GM21526 (cell line): Measurements from ENCODE around the gene PLD1.
"Not testable (repeated sequence)": the region's sequence is repeated elsewhere in the genome, so short reads cannot be mapped to it uniquely, and the experiment has no call there.

ENCODE experiments used
- ATAC-seq: cut with Tn5 transposase; IDR thresholded peaks from one replicate; pipeline ENCODE4 v1.9.1; 2021; ENCODE audit warnings: moderate library complexity; ENCODE audit not compliant: unreplicated experiment, low FRiP score

Gene PLD1

DNA sequence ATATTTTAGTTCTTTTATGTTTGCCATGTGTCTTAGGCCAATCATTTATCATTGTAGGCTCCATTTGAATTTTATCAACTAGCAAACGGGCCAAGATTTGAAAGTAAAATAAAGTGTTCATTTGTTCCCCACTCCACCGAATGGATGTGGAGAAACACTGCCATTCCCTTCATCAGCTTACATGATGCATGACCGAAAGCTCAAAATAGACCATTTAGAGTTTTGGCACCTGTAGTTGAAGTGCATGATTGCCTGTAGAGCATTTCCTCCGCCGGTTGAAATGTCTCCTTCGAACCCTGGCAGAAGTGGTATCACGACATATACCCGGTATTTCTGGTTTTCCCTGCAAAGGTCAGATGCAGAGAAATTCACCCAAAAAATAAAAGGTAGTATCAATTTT lies 165.6 kb downstream of the PLD1 start:
- ATAC-seq, result no peak

DNA sequence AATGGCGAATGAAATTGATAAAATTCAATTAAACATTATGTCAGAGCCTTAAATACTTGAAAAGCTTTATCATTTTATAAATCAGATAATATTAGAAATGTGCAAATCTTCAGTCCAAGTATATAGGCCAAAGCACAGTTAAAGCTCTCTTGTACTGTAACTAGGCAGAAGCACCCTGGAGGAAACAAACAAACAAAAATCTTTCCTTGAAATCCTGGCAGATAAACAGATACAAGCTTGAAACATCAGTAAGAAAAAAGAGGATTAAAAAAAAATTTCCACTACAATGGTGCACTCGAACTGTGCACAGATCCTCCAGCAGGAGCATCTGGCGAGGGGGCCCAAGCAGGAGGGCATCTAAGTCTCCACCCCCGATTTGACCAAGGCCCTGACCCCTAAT lies 166.6 kb downstream of the PLD1 start:
- ATAC-seq, result no peak

DNA sequence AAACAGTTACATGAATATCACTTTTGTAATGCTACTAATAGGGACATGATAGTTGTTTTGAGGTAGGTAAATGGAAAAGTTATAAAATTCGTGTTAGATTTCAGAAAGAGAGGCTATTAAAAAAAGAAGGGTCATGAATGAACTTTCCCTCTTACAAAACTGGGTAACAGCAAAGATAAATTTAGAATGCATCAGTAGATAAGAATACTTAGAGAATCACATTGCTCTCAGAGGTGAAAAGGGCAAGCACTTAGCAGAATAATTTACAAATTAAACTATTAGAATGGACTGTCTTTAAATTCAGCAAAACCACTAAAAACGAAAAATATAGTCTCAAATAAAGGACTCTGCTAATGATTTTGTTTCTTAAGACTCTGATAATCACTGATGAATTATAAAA lies 167.2 kb downstream of the PLD1 start:
- ATAC-seq, result no peak

DNA sequence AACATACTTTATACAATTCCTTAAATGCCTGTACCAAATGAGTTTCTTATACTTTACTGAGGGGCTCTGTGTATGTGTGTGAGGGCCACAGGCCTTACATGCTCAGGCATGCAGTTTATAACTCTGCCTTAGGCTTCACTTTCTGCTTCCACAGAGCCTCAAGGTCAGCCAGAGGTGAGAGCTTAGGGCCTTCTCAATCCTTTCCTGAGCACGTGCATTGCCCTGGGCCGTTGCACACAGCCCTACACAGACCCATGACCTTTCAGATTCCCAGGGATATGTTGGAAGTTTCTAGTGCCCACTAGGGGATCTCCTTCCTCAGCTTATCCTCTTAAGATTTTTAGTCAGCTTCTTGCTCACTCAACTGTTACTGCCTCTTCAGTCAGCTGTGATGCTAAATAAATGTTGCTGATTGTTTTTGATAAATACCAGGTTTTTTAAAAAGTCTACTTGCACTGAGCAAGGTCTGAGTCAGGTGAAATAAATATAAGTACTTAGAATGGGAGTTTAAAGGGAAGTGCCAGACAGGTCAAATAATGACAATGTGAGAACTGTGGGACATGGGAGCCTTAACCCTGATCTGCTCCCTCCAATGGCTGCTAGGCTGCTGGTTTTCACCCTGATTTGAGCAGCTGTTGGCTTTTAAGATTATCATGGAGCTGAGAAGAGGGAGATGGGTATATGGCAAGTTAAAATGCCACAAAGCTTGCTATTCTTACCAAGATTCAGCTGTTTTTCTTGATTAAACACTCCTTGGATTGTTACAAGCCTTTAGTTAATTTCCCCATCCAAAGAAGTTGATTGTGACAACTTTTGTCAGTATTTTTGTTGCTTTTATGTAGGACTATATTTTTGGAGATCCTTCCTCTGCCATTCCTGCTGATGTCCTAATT lies 169.5 kb downstream of the PLD1 start:
- no peak for ATAC-seq

DNA sequence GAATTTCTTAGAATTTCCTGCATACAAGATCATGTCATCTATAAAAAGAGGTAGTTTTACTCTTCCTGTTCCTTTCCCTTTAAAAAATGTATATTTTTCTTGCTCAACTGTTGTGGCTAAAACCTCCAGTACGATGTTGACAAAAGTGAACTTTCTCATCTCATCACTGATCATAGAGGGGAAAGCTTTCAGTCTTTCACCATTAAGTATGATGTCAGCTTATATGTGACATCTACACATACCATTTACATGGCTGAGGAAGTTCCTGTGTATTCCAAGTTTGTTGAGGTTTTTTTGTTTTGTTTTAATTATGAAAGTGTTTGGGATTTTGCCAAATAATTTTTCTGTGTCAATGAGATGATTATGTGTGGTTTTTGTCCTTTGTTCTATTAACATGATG lies 173.6 kb downstream of the PLD1 start:
- no peak for ATAC-seq

DNA sequence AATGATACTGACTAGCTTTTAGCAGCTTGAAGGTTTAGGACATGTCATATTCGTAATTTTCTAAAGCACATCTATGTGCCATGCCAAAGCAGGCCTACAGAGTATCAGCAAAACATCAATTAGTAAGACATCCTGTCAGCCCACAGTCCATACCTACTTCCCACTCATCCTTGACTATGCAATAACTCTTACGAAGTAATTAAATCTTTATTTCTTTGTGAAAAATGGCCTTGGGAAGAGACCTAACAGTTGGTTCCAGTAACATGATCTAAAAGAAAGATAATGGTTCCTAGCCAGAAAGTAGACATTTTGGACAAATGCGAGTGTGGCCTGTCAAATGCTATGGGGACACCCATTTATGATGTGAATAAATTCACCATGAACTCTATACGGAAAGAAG lies 177.5 kb downstream of the PLD1 start:
- ATAC-seq, result no peak

DNA sequence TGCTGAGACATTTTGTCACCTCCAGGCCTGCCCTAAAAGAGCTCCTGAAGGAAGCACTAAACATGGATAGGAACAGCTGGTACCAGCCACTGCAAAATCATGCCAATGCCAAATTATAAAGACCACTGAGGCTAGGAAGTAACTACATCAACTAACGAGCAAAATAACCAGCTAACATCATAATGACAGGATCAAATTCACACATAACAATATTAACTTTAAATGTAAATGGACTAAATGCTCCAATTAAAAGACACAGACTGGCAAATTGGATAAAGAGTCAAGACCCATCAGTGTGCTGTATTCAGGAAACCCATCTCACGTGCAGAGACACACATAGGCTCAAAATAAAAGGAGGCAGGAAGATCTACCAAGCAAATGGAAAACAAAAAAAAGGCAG lies 183.5 kb downstream of the PLD1 start:
- ATAC-seq, result not testable (repeated sequence)

DNA sequence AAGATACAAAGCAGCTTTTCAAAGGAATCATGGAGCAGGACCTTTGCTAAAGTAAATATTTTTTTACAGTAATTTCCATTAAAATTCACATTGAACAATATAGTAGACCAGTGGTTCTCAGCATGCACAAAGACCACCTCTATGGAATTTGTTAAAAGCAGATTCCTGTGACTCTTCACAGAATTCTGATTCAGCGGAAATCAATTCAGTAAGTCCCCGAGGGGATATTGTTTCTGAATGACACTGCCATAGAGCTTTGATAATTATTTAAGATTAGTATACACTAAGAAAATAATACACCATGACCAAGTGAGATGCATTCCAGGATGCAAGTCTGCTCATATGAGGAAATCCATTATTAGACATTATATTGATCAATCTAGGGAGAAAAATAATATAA lies 188.2 kb downstream of the PLD1 start:
- no peak for ATAC-seq

DNA sequence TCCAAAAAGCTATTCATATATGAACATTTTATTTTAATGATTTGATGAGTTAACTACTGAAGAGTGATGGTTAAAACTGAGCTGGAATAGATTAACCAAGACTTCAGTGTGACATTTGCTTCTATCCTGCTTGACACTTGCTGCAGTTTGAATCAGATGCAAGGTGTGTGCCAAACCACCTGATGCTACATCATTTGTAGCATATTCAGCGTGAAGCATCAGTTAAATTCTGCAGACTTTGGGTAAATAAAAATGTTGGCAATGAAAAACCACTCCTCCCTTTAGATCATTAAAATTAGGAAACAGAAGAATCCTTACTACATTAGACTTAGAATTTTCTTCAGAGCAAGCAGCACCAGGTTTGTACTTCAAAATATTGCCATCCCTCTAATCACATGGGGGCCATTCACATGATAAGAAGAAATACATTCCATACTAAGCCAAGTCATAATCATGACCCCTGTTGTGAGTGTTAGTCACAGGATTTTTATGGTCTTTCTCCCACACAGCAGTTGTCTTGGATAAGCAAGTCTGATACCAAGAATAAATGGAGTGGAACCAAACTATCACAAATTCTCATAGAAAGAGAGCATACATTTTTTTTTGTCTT lies 189.4 kb downstream of the PLD1 start:
- ATAC-seq, result no peak

DNA sequence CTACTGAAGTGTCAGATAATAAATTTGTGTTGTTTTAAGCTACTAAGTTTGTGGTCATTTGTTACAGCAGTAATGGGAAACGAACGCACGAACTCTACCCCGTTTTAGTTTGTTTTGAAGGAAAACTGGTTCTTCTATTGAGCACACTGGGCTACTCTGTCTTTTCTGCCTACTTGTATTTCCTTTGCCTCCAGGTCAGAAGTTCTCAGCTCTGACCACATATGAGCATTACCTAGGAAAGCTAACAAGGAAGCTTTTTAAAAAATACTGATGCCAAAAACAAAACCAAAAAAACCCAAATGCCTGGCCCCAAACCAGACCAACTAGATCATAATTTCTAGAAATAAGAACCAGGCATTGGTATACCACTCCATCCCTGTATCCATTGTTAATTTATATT lies 193.5 kb downstream of the PLD1 start:
- ATAC-seq, result no peak

DNA sequence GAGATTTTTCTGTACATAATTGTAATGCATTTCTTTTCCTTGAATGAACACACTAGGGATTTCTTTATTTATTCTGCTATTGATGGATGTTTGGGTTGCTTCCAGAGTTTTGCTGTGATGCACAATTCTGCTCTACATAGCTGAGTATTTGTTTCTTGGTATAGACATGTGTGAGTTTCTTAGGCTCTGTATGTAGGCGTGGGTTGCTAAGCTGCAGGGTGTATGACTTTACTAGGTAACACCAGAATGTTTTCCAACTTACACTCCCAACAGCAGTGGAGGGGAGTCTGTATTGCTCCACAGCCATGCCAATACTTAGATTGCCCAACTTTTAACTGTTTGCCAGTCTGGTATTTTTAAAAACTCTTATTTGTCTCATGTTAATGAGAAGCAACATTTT lies 194.6 kb downstream of the PLD1 start:
- ATAC-seq, result no peak

DNA sequence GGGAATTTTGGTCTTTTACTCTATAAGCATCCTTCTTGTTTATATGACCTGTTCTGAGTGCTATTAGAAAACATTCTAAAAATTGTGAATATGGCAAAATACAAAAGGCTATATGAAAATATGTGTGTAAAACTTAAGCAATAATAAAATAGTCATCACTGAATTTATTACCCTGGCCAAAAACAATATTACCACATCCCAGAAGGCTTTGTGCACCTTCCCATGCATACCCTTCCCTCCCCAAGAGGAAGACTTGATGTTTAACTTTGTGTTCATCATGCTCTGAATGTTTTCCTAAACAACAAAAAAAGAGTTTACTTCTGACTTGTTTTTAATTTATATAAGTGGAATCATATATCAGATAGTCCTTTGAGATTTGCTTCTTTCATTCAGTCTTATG lies 195.0 kb downstream of the PLD1 start:
- no peak for ATAC-seq

DNA sequence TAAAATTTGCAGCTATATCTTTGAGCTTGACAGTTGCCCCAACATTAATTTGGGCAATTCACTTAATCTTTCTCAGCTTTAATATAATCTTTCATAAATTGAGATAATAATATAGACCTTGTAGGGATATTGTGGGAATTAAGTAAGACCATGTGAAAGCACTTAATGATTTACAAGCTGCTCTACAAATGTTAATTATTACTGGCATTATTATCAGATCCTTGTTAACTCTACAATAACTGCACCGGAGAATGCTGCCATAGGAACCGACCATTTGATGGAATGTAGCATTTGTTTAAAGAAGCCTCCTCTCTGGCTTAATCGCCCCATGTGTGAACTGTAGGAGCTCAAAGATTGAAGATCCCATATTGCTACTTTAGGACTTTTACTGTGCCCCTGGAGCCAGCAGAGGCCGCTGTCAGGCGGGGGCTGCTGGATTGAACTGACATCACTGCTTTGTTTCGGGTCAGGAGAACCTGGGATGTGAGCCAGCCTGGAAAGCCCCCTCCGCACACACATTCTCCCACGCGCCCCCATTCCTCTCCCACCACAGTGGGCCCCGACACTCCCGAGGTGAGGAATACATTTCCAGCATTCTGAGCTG lies 195.9 kb downstream of the PLD1 start:
- ATAC-seq, result no peak

DNA sequence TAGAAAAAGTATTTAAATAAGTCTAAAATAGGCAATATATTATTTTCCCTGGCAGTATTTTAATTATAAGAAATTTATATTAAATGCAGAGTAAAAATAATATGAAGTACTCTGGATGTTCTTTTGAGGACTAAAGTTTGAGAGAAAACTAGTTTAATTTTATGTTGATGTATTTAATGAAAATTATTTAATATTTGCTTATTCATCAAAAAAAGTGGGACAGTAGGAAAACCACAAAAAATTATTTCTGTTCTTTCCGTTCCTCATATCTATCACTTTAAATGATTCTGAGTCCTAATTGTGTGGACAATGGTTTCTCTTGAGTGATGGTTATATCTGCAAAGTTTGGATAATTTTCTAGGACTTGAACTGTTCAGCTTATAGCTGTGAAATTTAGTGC lies 202.8 kb downstream of the PLD1 start:
- ATAC-seq, result no peak

DNA sequence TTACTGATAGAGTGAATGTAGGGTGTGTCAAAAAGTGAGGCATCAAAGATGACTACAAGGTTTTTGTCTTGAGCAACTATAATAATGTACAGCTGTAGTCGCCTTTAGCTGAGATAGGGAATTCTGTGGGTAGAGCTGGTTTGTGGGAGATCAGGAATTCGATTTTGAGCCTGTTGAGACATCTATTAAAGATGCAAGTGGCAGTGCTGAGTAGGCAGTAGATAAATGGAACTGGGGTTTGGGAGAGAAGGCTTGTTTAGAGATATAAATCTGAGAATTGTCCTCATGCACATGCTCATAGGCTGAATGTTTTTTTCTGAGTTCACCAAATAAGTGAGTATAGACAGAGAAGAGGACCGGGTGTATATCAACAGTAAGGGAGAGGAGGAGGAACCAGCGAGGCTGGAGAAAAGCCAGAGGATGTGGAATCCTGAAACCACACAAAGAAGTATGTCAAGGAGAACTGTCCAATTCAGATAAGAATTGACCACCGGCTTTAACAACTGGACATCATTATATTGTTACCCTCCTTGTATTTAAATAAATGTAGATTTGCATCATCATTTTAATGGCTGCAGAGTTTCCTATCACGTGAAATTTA lies 204.0 kb downstream of the PLD1 start:
- ATAC-seq, result no peak

DNA sequence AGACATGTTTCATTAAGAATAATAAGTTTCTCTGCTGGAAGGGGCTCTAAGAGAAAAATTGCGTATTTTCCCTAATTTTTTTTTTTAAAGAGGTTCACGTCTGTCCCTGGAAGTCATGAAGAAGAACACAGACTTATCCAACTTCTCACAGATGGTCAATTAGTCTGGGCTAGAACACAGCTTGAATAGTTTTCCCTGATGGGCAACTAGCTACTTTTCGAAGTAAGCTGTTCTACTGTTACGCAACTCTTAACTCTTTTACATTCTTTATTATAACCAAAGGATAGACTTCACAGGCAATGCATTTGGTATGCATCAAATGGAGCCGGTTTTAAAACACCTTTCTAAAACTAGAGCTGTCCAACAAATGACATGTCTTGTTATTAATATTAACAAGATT lies 205.9 kb downstream of the PLD1 start:
- ATAC-seq, result no peak

DNA sequence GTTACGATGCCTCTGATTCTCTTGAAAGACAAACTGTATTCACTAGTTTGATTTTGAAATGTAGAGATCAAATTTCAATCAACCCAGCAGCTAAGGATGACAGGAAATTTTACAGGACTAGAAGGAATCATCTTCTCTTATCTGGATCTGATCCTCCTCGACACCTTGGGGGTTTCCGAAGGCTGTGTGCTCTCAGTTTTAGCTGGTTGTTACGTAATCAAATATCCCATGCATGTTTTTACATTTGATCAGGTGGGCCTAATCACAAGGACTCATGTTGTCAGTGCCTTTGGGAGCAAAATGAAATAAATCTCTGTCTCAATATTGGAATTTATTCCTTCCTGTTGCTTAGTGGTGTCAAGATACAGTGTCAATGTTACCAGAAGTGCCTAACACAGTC lies 208.2 kb downstream of the PLD1 start:
- ATAC-seq, result no peak

DNA sequence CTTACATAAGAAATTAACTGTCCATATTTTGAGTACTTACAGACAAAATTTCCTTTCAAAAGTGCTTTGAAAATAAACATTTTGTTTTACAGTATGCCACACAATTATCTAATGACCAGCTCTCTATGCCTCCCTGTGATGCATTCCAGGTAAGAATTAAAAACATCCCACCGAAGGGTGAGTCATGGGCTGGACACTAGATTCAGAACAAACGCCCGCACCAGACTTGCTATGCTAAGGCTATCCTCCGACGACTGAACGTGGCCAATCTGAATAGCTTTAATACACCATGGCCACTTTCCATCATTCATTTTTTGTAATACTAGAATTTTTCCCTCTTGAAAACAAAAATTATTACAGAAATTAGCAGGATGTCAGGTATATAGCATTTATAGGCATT lies 210.3 kb downstream of the PLD1 start:
- no peak for ATAC-seq

DNA sequence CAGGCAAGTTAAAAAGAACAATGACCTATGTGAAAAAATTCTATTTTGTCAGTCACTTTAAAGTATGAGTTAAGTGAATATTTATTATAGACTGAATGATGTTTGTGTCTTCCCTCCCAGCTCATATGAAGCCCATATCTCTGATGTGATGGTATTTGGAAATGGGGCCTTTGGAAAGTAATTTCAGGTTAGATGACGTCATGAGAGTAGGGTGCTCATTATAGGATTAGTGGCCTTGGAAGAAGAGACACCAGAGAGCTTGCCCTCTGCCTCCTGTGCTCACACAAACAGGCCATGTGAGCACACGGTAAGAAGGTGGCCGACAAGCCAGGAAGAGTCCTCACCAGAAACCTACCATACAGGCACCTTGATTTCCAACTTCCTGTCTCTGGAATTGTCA lies 211.3 kb downstream of the PLD1 start:
- no peak for ATAC-seq

DNA sequence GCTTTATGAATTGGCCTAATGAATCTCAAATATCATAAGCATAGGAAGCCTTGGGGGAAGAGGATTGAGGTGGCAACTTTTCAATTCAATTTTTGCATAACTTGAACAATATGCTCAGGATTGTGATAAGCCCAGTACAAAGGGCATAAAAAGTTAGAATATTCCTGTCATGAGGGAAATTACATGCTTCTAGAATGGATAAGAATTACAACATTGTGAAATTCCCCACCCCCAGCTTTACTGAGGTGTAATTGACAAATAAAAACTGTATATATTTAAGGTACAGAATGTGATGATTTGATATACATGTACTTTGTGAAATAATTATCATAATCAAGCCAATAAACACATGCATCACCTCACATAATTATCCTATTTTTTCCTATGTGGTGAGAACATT lies 217.5 kb downstream of the PLD1 start:
- ATAC-seq, result no peak

DNA sequence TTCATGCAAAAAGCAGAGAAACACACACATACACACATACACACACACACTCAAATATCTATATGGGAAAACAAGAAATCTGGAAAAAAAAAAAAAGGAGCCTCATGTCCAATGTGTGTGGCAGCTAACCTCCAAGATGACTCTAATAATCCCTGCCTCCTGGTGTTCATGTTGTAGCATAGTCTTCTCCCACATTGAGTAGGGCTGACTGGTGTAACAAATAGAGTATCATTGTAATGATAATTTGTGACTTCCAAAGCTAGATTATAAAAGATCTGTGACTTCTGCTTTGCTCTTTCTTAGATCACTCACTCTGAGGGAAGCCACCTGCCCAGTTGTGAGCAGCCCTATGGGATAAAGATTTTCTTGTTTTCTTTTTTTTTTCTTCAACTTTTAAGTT lies 219.2 kb downstream of the PLD1 start:
- ATAC-seq, result no peak

DNA sequence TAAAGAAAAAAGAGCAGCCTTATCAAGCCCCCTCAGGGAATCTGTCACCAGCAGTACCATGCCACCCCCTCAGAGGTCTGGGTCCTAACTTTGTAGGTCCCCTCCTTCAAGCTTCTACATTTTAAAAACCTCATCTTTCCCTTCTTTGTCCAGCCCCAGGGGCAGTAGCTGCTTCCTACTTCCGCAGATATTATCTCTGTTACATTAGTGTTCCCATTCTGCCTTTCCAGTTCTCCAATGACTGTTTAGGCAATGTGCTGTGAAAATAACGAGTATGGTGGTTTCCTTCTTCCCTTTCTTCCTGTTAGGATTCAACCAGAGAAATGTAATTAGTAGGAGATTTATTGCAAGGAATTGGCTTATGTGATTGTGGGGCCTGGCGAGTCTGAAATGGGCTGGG lies 224.0 kb downstream of the PLD1 start:
- ATAC-seq, result no peak
